IMR-90 (cell line): ENCODE results near the gene INPP5J. TPM values are rescaled to one million over a fixed set of nuclear protein-coding genes. Genes with fewer than 3 reads are reported as not detected.
A peak's percentile ranks its signal among the peaks of the same experiment; 100 is the strongest.

ENCODE experiments used
- ATAC-seq: fragments of 200-7000 bp; cut with Tn5 transposase; 2 replicates; pipeline ENCODE4 v1.9.1; 2020; ENCODE audit warnings: low read depth, mild to moderate bottlenecking, moderate library complexity
- BruUV-seq: library from RNA; stranded (reverse); fragments of 400-500 nt; replicated peaks from 2 replicates; lab custom pipeline; 2021; lab: Mats Ljungman, UMichigan
- CTCF ChIA-PET: fragments of 300-600 bp; formaldehyde crosslinking; extraction: SDS; loops from one replicate; lab custom pipeline; 2021; ENCODE audit warnings: antibody characterized with exemption; lab: Yijun Ruan, JAX
- POLR2A ChIA-PET: fragments of 300-600 bp; sonication (Branson Sonifier 250); formaldehyde crosslinking; loops from one replicate; lab custom pipeline; 2022; ENCODE audit warnings: antibody characterized with exemption; ENCODE audit not compliant: unreplicated experiment; lab: Charles Lee
- DNase-seq: peaks from one replicate; pipeline ENCODE4 v3.0.0; 2013
- H2AFZ ChIP-seq: replicated peaks from 2 replicates; pipeline ENCODE3; 2013; ENCODE audit warnings: low read length, mild to moderate bottlenecking; ENCODE audit not compliant: poor library complexity
- H2AK5ac ChIP-seq: 2 replicates; pipeline ENCODE4 v1.6.1; 2013; ENCODE audit warnings: low read depth, low read length, inconsistent platforms
- H2AK9ac ChIP-seq: replicated peaks from 2 replicates; pipeline ENCODE3; 2013; ENCODE audit warnings: mild to moderate bottlenecking, low read depth, low read length, moderate library complexity; ENCODE audit not compliant: poor library complexity
- H2BK120ac ChIP-seq: 2 replicates; pipeline ENCODE4 v1.6.1; 2013; ENCODE audit warnings: low read depth, low read length, inconsistent platforms
- H2BK15ac ChIP-seq: 3 replicates; pipeline ENCODE4 v1.6.1; 2013; ENCODE audit warnings: low read depth, low read length, inconsistent platforms
- H2BK20ac ChIP-seq: 2 replicates; pipeline ENCODE4 v1.6.1; 2013; ENCODE audit warnings: low read depth, mild to moderate bottlenecking, inconsistent platforms, low read length, moderate library complexity
- H2BK5ac ChIP-seq: 2 replicates; pipeline ENCODE4 v1.6.1; 2013; ENCODE audit warnings: mild to moderate bottlenecking, low read depth, low read length, inconsistent platforms; ENCODE audit not compliant: poor library complexity, severe bottlenecking
- H3K14ac ChIP-seq: replicated peaks from 2 replicates; pipeline ENCODE4 v1.6.1; 2013; ENCODE audit warnings: low read depth, low read length, inconsistent platforms
- H3K18ac ChIP-seq: 2 replicates; pipeline ENCODE4 v1.6.1; 2013; ENCODE audit warnings: low read depth, low read length, control low read depth
- H3K23ac ChIP-seq: 2 replicates; pipeline ENCODE4 v1.6.1; 2013; ENCODE audit warnings: low read depth, low read length, inconsistent platforms
- H3K27ac ChIP-seq: 2 replicates; pipeline ENCODE4 v1.5.1; 2013; ENCODE audit warnings: mild to moderate bottlenecking, control low read depth, low read length; ENCODE audit not compliant: insufficient read depth
- H3K27me3 ChIP-seq: 2 replicates; pipeline ENCODE4 v1.6.1; 2013; ENCODE audit warnings: low read length; ENCODE audit not compliant: control insufficient read depth, insufficient read depth
- H3K36me3 ChIP-seq: 2 replicates; pipeline ENCODE4 v1.6.1; 2013; ENCODE audit warnings: low read length, mixed read lengths; ENCODE audit not compliant: control insufficient read depth, insufficient read depth
- H3K4ac ChIP-seq: 2 replicates; pipeline ENCODE4 v1.6.1; 2013; ENCODE audit warnings: low read depth, low read length, inconsistent platforms
- H3K4me1 ChIP-seq: 2 replicates; pipeline ENCODE4 v1.6.1; 2013; ENCODE audit warnings: low read length, mixed read lengths; ENCODE audit not compliant: control insufficient read depth, insufficient read depth
- H3K4me2 ChIP-seq: 2 replicates; pipeline ENCODE4 v1.6.1; 2013; ENCODE audit warnings: low read depth, mild to moderate bottlenecking, control low read depth, low read length, moderate library complexity
- H3K4me3 ChIP-seq: 2 replicates; pipeline ENCODE4 v1.5.1; 2013; ENCODE audit warnings: low read depth, mild to moderate bottlenecking, control low read depth, low read length, moderate library complexity; ENCODE audit not compliant: insufficient read depth
- H3K56ac ChIP-seq: 2 replicates; pipeline ENCODE4 v1.6.1; 2013; ENCODE audit warnings: low read length, inconsistent platforms; ENCODE audit not compliant: insufficient read depth; ENCODE audit errors: extremely low read depth
- H3K79me1 ChIP-seq, 2 experiments: 2 replicates each; pipeline ENCODE4 v1.6.1; 2013; ENCODE audit warnings: low read length in 2 of 2, inconsistent platforms in 1 of 2, low read depth in 1 of 2
- H3K9ac ChIP-seq: 2 replicates; pipeline ENCODE4 v1.6.1; 2013; ENCODE audit warnings: low read depth, low read length, control low read depth
- H3K9me1 ChIP-seq: 2 replicates; pipeline ENCODE4 v1.6.1; 2013; ENCODE audit warnings: low read length, inconsistent platforms; ENCODE audit not compliant: insufficient read depth
- H3K9me3 ChIP-seq: 2 replicates; pipeline ENCODE4 v1.6.1; 2013; ENCODE audit warnings: low read length; ENCODE audit not compliant: control insufficient read depth, insufficient read depth
- H4K20me1 ChIP-seq: 2 replicates; pipeline ENCODE4 v1.6.1; 2013; ENCODE audit warnings: low read length, inconsistent platforms; ENCODE audit not compliant: insufficient read depth
- H4K5ac ChIP-seq: 2 replicates; pipeline ENCODE4 v1.6.1; 2013; ENCODE audit warnings: mild to moderate bottlenecking, low read depth, low read length, control low read depth
- H4K8ac ChIP-seq, 2 experiments: 2 replicates each; pipeline ENCODE4 v1.6.1; 2013; ENCODE audit warnings: low read depth in 2 of 2, low read length in 2 of 2, control low read depth in 1 of 2, inconsistent platforms in 1 of 2
- H4K91ac ChIP-seq: 2 replicates; pipeline ENCODE4 v1.6.1; 2013; ENCODE audit warnings: low read depth, low read length, inconsistent platforms; ENCODE audit not compliant: insufficient read depth
- BHLHE40 ChIP-seq: fragments of 150-350 bp; IDR thresholded peaks from 2 replicates; pipeline ENCODE4 v1.6.1; 2016; ENCODE audit warnings: mild to moderate bottlenecking, low read depth, low read length
- CEBPB ChIP-seq: IDR thresholded peaks from 2 replicates; pipeline ENCODE4 v1.6.1; 2012; ENCODE audit warnings: low read depth, low read length, improper control_type of control experiment
- ELK1 ChIP-seq: fragments of 150-350 bp; IDR thresholded peaks from 2 replicates; pipeline ENCODE4 v1.6.1; 2016; ENCODE audit warnings: low read depth, mild to moderate bottlenecking, low read length, moderate library complexity, borderline replicate concordance
- MAZ ChIP-seq: IDR thresholded peaks from 2 replicates; pipeline ENCODE4 v1.6.1; 2012; ENCODE audit warnings: low read depth, mild to moderate bottlenecking, low read length, improper control_type of control experiment, moderate library complexity, borderline replicate concordance
- NFE2L2 ChIP-seq: fragments of 150-350 bp; IDR thresholded peaks from 2 replicates; pipeline ENCODE4 v1.6.1; 2016; ENCODE audit warnings: low read depth, mild to moderate bottlenecking, low read length
- POLR2A ChIP-seq: IDR thresholded peaks from 2 replicates; pipeline ENCODE4 v1.6.1; 2012; ENCODE audit warnings: mild to moderate bottlenecking, low read depth, low read length
- RAD21 ChIP-seq: IDR thresholded peaks from 2 replicates; pipeline ENCODE4 v1.6.1; 2012; ENCODE audit warnings: low read length, improper control_type of control experiment
- RFX5 ChIP-seq: IDR thresholded peaks from 2 replicates; pipeline ENCODE4 v1.8.0; 2012; ENCODE audit warnings: low read depth, mild to moderate bottlenecking, low read length, moderate library complexity
- WGBS, 2 experiments: methylation state at CpG; one replicate each; pipeline versions ENCODE4 v1.1.5 to v1.1.7; 2013; ENCODE audit warnings: missing lambda C conversion rate in 2 of 2; ENCODE audit not compliant: insufficient read length in 1 of 2; ENCODE audit errors: extremely low coverage in 2 of 2; 5-methylcytosine and 5-hydroxymethylcytosine counted together
- dilution Hi-C: fragments of 300-500 bp; cut with HindIII; formaldehyde crosslinking; loops from one replicate; pipeline ENCODE4 v1.14.3; 2018; ENCODE audit warnings: low sequenced_read_pairs; ENCODE audit not compliant: unreplicated experiment
- in situ Hi-C: fragments of 300-500 bp; cut with MboI; formaldehyde crosslinking; loops from 3 replicates; pipeline ENCODE4 v1.14.3; 2019; ENCODE audit warnings: low sequenced_read_pairs, inconsistent platforms, mixed read lengths
- intact Hi-C: fragments of 100-400 bp; cut with micrococcal nuclease; formaldehyde crosslinking; loops from 2 replicates; pipeline ENCODE4 v1.10.0; 2022
- polyA plus RNA-seq, 3 experiments: library from polyadenylated mRNA; depleted of rRNA; stranded (reverse); fragments of >200 nt; gene quantifications; 2 replicates each; pipeline ENCODE4 v1.2.3, GENCODE V29; 2012; ENCODE audit warnings: low replicate concordance in 1 of 3
- total RNA-seq: library from RNA; depleted of rRNA; stranded (reverse); fragments of >200 nt; gene quantifications from 2 replicates; pipeline ENCODE4 v1.2.3, GENCODE V29; 2012

INPP5J gene
- total and polyA plus RNA-seq, 2 of the 4 experiments (the other 2 are of a cell fraction), result 0.36 to 2.2 TPM

GRCh38 chr22:31107178-31107893, 15.4 kb upstream of the INPP5J start, which contains the start of gene SELENOM (continued):
- TF ChIP-seq MAZ, result peak; percentile 77; the same call in 1 of the 2 replicates
- TF ChIP-seq RAD21, result peak; percentile 95

- Histone ChIP-seq H2BK120ac (peak overlapping the region; percentile 85), H3K9me3 (no peaks in the 10 kb centered on the region), H2AFZ (peak overlapping the region; percentile 94), H3K4me3 (peak overlapping the region; percentile 35), H4K5ac (peak overlapping the region; percentile 55; the same call in 1 of the 2 replicates), H4K91ac (peak overlapping the region; percentile 88), H3K4me2 (peak overlapping the region; percentile 85), H3K4ac (peak overlapping the region; percentile 92), H3K14ac (peak overlapping the region; percentile 91), H2BK15ac (peak overlapping the region; percentile 84; the same call in 1 of the 3 replicates), H2AK5ac (no peak overlapping the region), H3K27ac (peak overlapping the region; percentile 66), H3K9me1 (peaks cover 12% of the 10 kb centered on the region), H3K9ac (peak overlapping the region; percentile 70), H4K8ac (peak overlapping the region; percentile 50 to 93), H3K4me1 (peaks cover 33% of the 10 kb centered on the region), H3K23ac (peak overlapping the region; percentile 93), H3K36me3 (peaks cover 28% of the 10 kb centered on the region), H3K56ac (peak overlapping the region; percentile 29; the same call in 1 of the 2 replicates), H2BK20ac (no peak overlapping the region), H4K20me1 (peaks cover 18% of the 10 kb centered on the region), H2BK5ac (peak overlapping the region; percentile 72), H3K18ac (peak overlapping the region; percentile 34; the same call in 1 of the 2 replicates), H3K79me1 (peaks cover 15 to 46% of the 10 kb centered on the region in 2 experiments; a peak in 3 of 4 replicates), H2AK9ac (peak overlapping the region; percentile 70), H3K27me3 (no peaks in the 10 kb centered on the region)
- dilution Hi-C loops (no loop called here), in situ Hi-C loops (no loop called here), intact Hi-C loops (loop anchor here (1.0 to 5.0 kb wide), 4 partner anchors 41 to 164 kb away; partner anchors contain the start of gene LIMK2)
- WGBS, 2 experiments, result no CpG with 5 or more reads among the region's 5 CpGs
- ChIA-PET CTCF (interaction anchor here (0.7 to 2.0 kb wide), 16 partner anchors 9 to 413 kb away, joined by 3 to 12 read pairs (median 4); partner anchors contain the start of gene OSBP2), POLR2A (interaction anchor here (0.6 kb wide), 2 partner anchors 117 to 133 kb away, joined by 3 to 10 read pairs; no protein-coding TSS in a partner anchor)
- ATAC-seq, result no peak; the same call in 1 of the 2 replicates
- no peak for DNase-seq
- BruUV-seq, result no TSS peak
- TF ChIP-seq CEBPB, result no peak
- TF ChIP-seq ELK1, result no peak
- no peak for TF ChIP-seq MAZ
- TF ChIP-seq POLR2A, result no peak
- TF ChIP-seq NFE2L2, result no peak
- TF ChIP-seq RFX5, result no peak
- no peak for TF ChIP-seq BHLHE40
- TF ChIP-seq RAD21, result no peak
Measured at GRCh38 chr22:31107894-31108218, 14.9 kb upstream of the INPP5J start.
